Esophagus squamous epithelium (tissue), 5 donors: Measurements from ENCODE around the gene SBSN. TPM values are rescaled to one million over a fixed set of nuclear protein-coding genes. Genes with fewer than 3 reads are reported as not detected.

ENCODE experiments used
- DNase-seq: peaks from one replicate; lab custom pipeline; 2025; lab: John Stamatoyannopoulos, UW
- H3K27ac ChIP-seq, 4 donors: fragments of 200-600 bp; sonication (generic); one replicate each; pipeline ENCODE4 v1.5.1; 2016 to 2019; ENCODE audit warnings: mild to moderate bottlenecking in 1 of 4
- H3K27me3 ChIP-seq, 4 donors: fragments of 200-600 bp; sonication (generic); 1 replicate in 3 of 4; 2 replicates in 1 of 4; pipeline versions ENCODE4 v1.5.1 to v1.6.0; 2017 to 2021; ENCODE audit warnings: antibody characterized with exemption in 1 of 4
- H3K36me3 ChIP-seq, 3 donors: fragments of 200-600 bp; sonication (generic); one replicate each; pipeline ENCODE4 v1.5.1; 2016 to 2019
- H3K4me1 ChIP-seq, 3 donors: fragments of 200-600 bp; sonication (generic); one replicate each; pipeline ENCODE4 v1.5.1; 2017 to 2019
- H3K4me3 ChIP-seq, 4 donors: fragments of 200-600 bp; sonication (generic); 1 replicate in 3 of 4; 2 replicates in 1 of 4; pipeline ENCODE4 v1.5.1; 2016 to 2019; ENCODE audit warnings: mild to moderate bottlenecking in 2 of 4, moderate library complexity in 1 of 4
- H3K9me3 ChIP-seq, 3 donors: fragments of 200-600 bp; sonication (generic); one replicate each; pipeline ENCODE4 v1.5.1; 2016 to 2019
- CTCF ChIP-seq, 6 experiments: fragments of 450-650 bp in 4 of 6; fragments of 200-600 bp in 2 of 6; sonication (generic) in 2 of 6; IDR thresholded peaks; one replicate each; pipeline ENCODE4 v1.5.1; 2016 to 2019; ENCODE audit warnings: antibody characterized with exemption in 6 of 6, mild to moderate bottlenecking in 4 of 6, moderate library complexity in 4 of 6
- POLR2A ChIP-seq, 4 donors: fragments of 450-650 bp; IDR thresholded peaks; one replicate each; pipeline ENCODE4 v1.6.1; 2017; ENCODE audit warnings: antibody characterized with exemption in 4 of 4, mild to moderate bottlenecking in 4 of 4, moderate library complexity in 3 of 4
- WGBS, 2 donors: methylation state at CpG; one replicate each; pipeline ENCODE4 v1.1.5; 2018; 5-methylcytosine and 5-hydroxymethylcytosine counted together
- intact Hi-C: fragments of 100-400 bp; cut with DNase I; formaldehyde crosslinking; loops from one replicate; pipeline ENCODE4 v1.15.0; 2022
- total RNA-seq, 4 donors: library from RNA; depleted of rRNA; stranded (reverse); fragments of >200 nt; gene quantifications; one replicate each; pipeline ENCODE4 v1.1.0, GENCODE V29; 2016
- donor health status: DM: yes; HTN: yes; CAD: no.

SBSN gene
- total RNA-seq, 4 donors from 2014 or later: 58.2 to 1,096 (median 541) TPM

GRCh38 chr19:35565016-35565856, 37.1 kb upstream of the SBSN start:
- TF ChIP-seq POLR2A (IDR thresholded peaks at IDR 0.05): no peak
- H3K27me3 ChIP-seq: peaks cover 0 to 71% (median 0%) of the 10 kb centered on the region in 4 donors
- H3K27ac ChIP-seq: no peak overlapping the region
- H3K9me3 ChIP-seq: no peaks in the 10 kb centered on the region
- no peaks in the 10 kb centered on the region for H3K4me1 ChIP-seq
- H3K4me3 ChIP-seq: no peak overlapping the region
- no peaks in the 10 kb centered on the region for H3K36me3 ChIP-seq
- intact Hi-C loops: no loop called here
- 73 to 77% methylated on average over 10 to 12 of the region's 12 CpGs for WGBS, 2 donors
- DNase-seq: no peak

- no peak within 1 kb of the TSS for H3K4me3 ChIP-seq
- H3K27me3 ChIP-seq: peaks cover 0 to 75% (median 2%) of the 10 kb centered on the region in 4 donors
- H3K27ac ChIP-seq: no peak within 1 kb of the TSS
- H3K4me1 ChIP-seq: peaks cover under 1 to 5% (median 4%) of the 10 kb centered on the region in 3 donors
- H3K36me3 ChIP-seq: no peaks in the 10 kb centered on the region
- no peaks in the 10 kb centered on the region for H3K9me3 ChIP-seq
- WGBS, 2 donors: 23 to 55% methylated on average over 3 to 7 of the region's 15 CpGs
- no peak for DNase-seq
- no peak for TF ChIP-seq POLR2A (IDR thresholded peaks at IDR 0.05)
- TF ChIP-seq CTCF (IDR thresholded peaks at IDR 0.05): no peak
- intact Hi-C loops: no loop called here
These were observed 35.2 kb upstream of the SBSN start, which contains the start of gene ATP4A for GRCh38 chr19:35563207-35563829. Gene ATP4A, minus strand, starts transcription at chr19:35563658. Its CDS starts 29 bp downstream, at chr19:35563629.

GRCh38 chr19:35562776-35563175, 34.7 kb upstream of the SBSN start:
- no peak for DNase-seq
- H3K4me3 ChIP-seq: no peak overlapping the region
- H3K27ac ChIP-seq: no peak overlapping the region
- peaks cover 6 to 10% (median 9%) of the 10 kb centered on the region in 3 donors for H3K4me1 ChIP-seq
- H3K9me3 ChIP-seq: no peaks in the 10 kb centered on the region
- H3K36me3 ChIP-seq: no peaks in the 10 kb centered on the region
- WGBS, 2 donors: 37 to 68% methylated on average over 2 of the region's 2 CpGs
- H3K27me3 ChIP-seq: peaks cover 0 to 79% (median 4%) of the 10 kb centered on the region in 4 donors
- TF ChIP-seq CTCF (IDR thresholded peaks at IDR 0.05) (no peak), POLR2A (IDR thresholded peaks at IDR 0.05) (no peak)
- intact Hi-C loops: no loop called here

GRCh38 chr19:35562336-35562735, 34.2 kb upstream of the SBSN start:
- TF ChIP-seq POLR2A (IDR thresholded peaks at IDR 0.05) (no peak), CTCF (IDR thresholded peaks at IDR 0.05) (no peak)
- Histone ChIP-seq H3K4me1 (peaks cover 6 to 14% (median 13%) of the 10 kb centered on the region in 3 donors), H3K4me3 (no peak overlapping the region), H3K9me3 (no peaks in the 10 kb centered on the region), H3K36me3 (no peaks in the 10 kb centered on the region), H3K27me3 (peaks cover 0 to 79% (median 4%) of the 10 kb centered on the region in 4 donors), H3K27ac (no peak overlapping the region)
- intact Hi-C loops: no loop called here
- no peak for DNase-seq
- WGBS, 2 donors: 51 to 66% methylated on average over 5 to 9 of the region's 17 CpGs

GRCh38 chr19:35561436-35561835, 33.3 kb upstream of the SBSN start:
- WGBS, 2 donors: 71 to 73% methylated on average over 6 of the region's 6 CpGs
- Histone ChIP-seq H3K36me3 (no peaks in the 10 kb centered on the region), H3K4me3 (no peak overlapping the region), H3K4me1 (peaks cover 6 to 15% (median 13%) of the 10 kb centered on the region in 3 donors), H3K27ac (no peak overlapping the region), H3K9me3 (no peaks in the 10 kb centered on the region), H3K27me3 (peaks cover 0 to 83% (median 4%) of the 10 kb centered on the region in 4 donors)
- no peak for DNase-seq
- intact Hi-C loops: no loop called here
- TF ChIP-seq CTCF (IDR thresholded peaks at IDR 0.05) (no peak), POLR2A (IDR thresholded peaks at IDR 0.05) (no peak)
